K562 (cell line): ENCODE measurements around the gene TMEM143. TPM values are rescaled to one million over a fixed set of nuclear protein-coding genes. Genes with fewer than 3 reads are reported as not detected.

Source experiments
- ARNT ChIP-seq, 2 experiments: fragments of 450-650 bp; IDR thresholded peaks; 2 replicates each; pipeline ENCODE4 v1.6.1; 2016; ENCODE audit warnings: mild to moderate bottlenecking in 1 of 2
- ATF2 ChIP-seq: sonication (generic); formaldehyde crosslinking; IDR thresholded peaks from 2 replicates; pipeline ENCODE4 v1.8.1; 2022; ENCODE audit warnings: missing genetic modification reagents
- CBX1 ChIP-seq: sonication (generic); IDR thresholded peaks from 2 replicates; pipeline ENCODE4 v1.6.1; 2016; ENCODE audit warnings: antibody characterized with exemption, low read depth, mild to moderate bottlenecking
- CXXC5 ChIP-seq: fragments of 250-450 bp; sonication (Bioruptor Pico); IDR thresholded peaks from 2 replicates; pipeline ENCODE4 v1.8.0; 2022; ENCODE audit warnings: inconsistent platforms, mild to moderate bottlenecking, moderate library complexity
- HDAC1 ChIP-seq, 2 experiments: fragments of 450-650 bp; IDR thresholded peaks; 2 replicates each; pipeline ENCODE4 v1.6.1; 2016 to 2017; ENCODE audit warnings: inconsistent platforms in 1 of 2, mild to moderate bottlenecking in 1 of 2, moderate library complexity in 1 of 2
- HDAC2 ChIP-seq: fragments of 450-650 bp; IDR thresholded peaks from 2 replicates; pipeline ENCODE4 v1.6.1; 2016; ENCODE audit warnings: mild to moderate bottlenecking
- HDGF ChIP-seq: fragments of 450-650 bp; IDR thresholded peaks from 2 replicates; pipeline ENCODE4 v1.6.1; 2016
- HOMEZ ChIP-seq: fragments of 250-450 bp; sonication (Bioruptor Pico); IDR thresholded peaks from 2 replicates; pipeline ENCODE4 v1.4.0; 2020; ENCODE audit warnings: mild to moderate bottlenecking, moderate library complexity
- KDM1A ChIP-seq, 2 experiments: fragments of 450-650 bp; IDR thresholded peaks; 2 replicates each; pipeline ENCODE4 v1.6.1; 2016; ENCODE audit warnings: mild to moderate bottlenecking in 2 of 2
- LEF1 ChIP-seq: fragments of 450-650 bp; IDR thresholded peaks from 2 replicates; pipeline ENCODE4 v1.6.1; 2016; ENCODE audit warnings: mild to moderate bottlenecking
- MIER1 ChIP-seq: fragments of 450-650 bp; IDR thresholded peaks from 2 replicates; pipeline ENCODE4 v1.6.1; 2016; ENCODE audit warnings: antibody characterized with exemption, mild to moderate bottlenecking, low read depth
- MTA3 ChIP-seq: fragments of 450-650 bp; formaldehyde crosslinking; IDR thresholded peaks from 2 replicates; pipeline ENCODE4 v1.6.1; 2017; ENCODE audit warnings: mild to moderate bottlenecking, borderline replicate concordance
- PCBP1 ChIP-seq: fragments of 200-400 bp; formaldehyde crosslinking; IDR thresholded peaks from 2 replicates; pipeline ENCODE4 v1.6.1; 2018; ENCODE audit warnings: mild to moderate bottlenecking, low read depth, low read length; ENCODE audit not compliant: poor library complexity, severe bottlenecking
- PCBP2 ChIP-seq: fragments of 200-400 bp; formaldehyde crosslinking; IDR thresholded peaks from 2 replicates; pipeline ENCODE4 v1.6.1; 2018; ENCODE audit warnings: low read length, low read depth, mild to moderate bottlenecking, moderate library complexity; ENCODE audit not compliant: poor library complexity, severe bottlenecking
- PHB ChIP-seq: fragments of 250-450 bp; sonication (Bioruptor Pico); IDR thresholded peaks from 2 replicates; pipeline ENCODE4 v1.5.0; 2021
- PHF8 ChIP-seq: fragments of 200-600 bp; sonication (generic); IDR thresholded peaks from 2 replicates; pipeline ENCODE4 v1.6.1; 2012; ENCODE audit warnings: mixed run types, mild to moderate bottlenecking, inconsistent platforms, low read length, moderate library complexity, borderline replicate concordance
- RBFOX2 ChIP-seq: fragments of 200-400 bp; formaldehyde crosslinking; IDR thresholded peaks from 2 replicates; pipeline ENCODE4 v1.6.1; 2017; ENCODE audit warnings: low read depth, mild to moderate bottlenecking, low read length, moderate library complexity
- SREBF1 ChIP-seq: fragments of 150-350 bp; IDR thresholded peaks from 2 replicates; pipeline ENCODE4 v1.6.1; 2014; ENCODE audit warnings: antibody characterized with exemption, low read depth, low read length, borderline replicate concordance
- XRCC4 ChIP-seq: IDR thresholded peaks from one replicate; pipeline ENCODE4 v1.6.1; 2011; ENCODE audit not compliant: insufficient read depth, insufficient read length; ENCODE audit errors: extremely low read depth
- ZNF140 ChIP-seq: fragments of 250-450 bp; sonication (Bioruptor Pico); IDR thresholded peaks from 2 replicates; pipeline ENCODE4 v1.8.0; 2021; ENCODE audit warnings: moderate library complexity, mild to moderate bottlenecking, inconsistent platforms
- polyA plus RNA-seq, 8 experiments: library from polyadenylated mRNA; depleted of rRNA in 4 of 8; stranded (reverse) in 5 of 8; unstranded in 3 of 8; fragments of >200 nt; fragmentation: Nextera tagmentation in 2 of 8; fragmentation: Illumina TruSeq in 1 of 8; extraction: Ambion mirVana in 2 of 8; extraction: Trizol in 1 of 8; gene quantifications; 2 replicates each; pipeline versions ENCODE4 v1.2.1 to v1.2.3, GENCODE V29; 2011 to 2014; ENCODE audit warnings: inconsistent platforms in 1 of 8, missing spikeins in 1 of 8
- total RNA-seq, 7 experiments: library from RNA; depleted of rRNA in 6 of 7; stranded (reverse); fragments of >200 nt in 6 of 7; fragmentation: Illumina TruSeq in 2 of 7; extraction: Trizol in 2 of 7; gene quantifications; 2 replicates each; pipeline versions ENCODE4 v1.2.1 to v1.2.3, GENCODE V29; 2011 to 2021; ENCODE audit warnings: low replicate concordance in 1 of 7
- TF ChIP-seq, protein P1 (sequence below): sonication (generic); formaldehyde crosslinking; IDR thresholded peaks from 2 replicates; pipeline ENCODE4 v1.8.0; 2022; ENCODE audit warnings: mild to moderate bottlenecking, low read depth, missing genetic modification reagents
- TF ChIP-seq, protein P2 (sequence below): fragments of 450-650 bp; IDR thresholded peaks from 2 replicates; pipeline ENCODE4 v1.6.1; 2018; ENCODE audit not compliant: partially characterized antibody

TMEM143 gene
- total and polyA plus RNA-seq, 9 of the 15 experiments (the other 6 are each of a cell fraction or from before 2014, with no cell fraction given) = 0.66 to 8.8 (median 4.3) TPM

DNA sequence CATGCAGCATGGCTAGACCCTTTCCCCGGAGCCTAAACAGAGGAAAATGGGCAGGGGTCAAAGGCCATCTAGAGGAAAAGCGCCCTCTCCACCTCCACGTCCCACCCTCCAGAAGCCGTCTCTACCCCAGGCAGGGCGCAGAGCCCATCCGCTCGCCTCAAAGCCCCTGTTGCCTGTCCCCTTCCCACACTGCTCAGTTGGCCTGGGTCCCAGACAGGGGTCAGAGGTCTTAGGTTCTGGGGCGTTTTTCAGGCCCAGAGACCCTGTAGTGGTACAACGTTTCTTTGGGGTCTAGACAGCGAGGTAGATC lies 285 bp downstream of the TMEM143 start (continued):
- TF ChIP-seq, protein P1, sequence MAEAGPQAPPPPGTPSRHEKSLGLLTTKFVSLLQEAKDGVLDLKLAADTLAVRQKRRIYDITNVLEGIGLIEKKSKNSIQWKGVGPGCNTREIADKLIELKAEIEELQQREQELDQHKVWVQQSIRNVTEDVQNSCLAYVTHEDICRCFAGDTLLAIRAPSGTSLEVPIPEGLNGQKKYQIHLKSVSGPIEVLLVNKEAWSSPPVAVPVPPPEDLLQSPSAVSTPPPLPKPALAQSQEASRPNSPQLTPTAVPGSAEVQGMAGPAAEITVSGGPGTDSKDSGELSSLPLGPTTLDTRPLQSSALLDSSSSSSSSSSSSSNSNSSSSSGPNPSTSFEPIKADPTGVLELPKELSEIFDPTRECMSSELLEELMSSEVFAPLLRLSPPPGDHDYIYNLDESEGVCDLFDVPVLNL (CRISPR knock-in tag) = 0 out of 2 replicates have a peak, but pooled peaks have one; percentile 1
- no peak for TF ChIP-seq CBX1
- TF ChIP-seq KDM1A (IDR thresholded peaks at IDR 0.05) = no peak
- TF ChIP-seq HDAC2 = 0 out of 2 replicates have a peak, but pooled peaks have one; percentile 12
- 0 out of 2 replicates have a peak, but pooled peaks have one; percentile 56 for TF ChIP-seq HDGF
- no peak for TF ChIP-seq PCBP1
- no peak for TF ChIP-seq HOMEZ (CRISPR knock-in tag)
- no peak for TF ChIP-seq SREBF1
- no peak for TF ChIP-seq CXXC5 (CRISPR knock-in tag)
- TF ChIP-seq ZNF140 = no peak
- TF ChIP-seq XRCC4 = no peak
- no peak for TF ChIP-seq ATF2 (CRISPR knock-in tag)
- TF ChIP-seq, protein P2, sequence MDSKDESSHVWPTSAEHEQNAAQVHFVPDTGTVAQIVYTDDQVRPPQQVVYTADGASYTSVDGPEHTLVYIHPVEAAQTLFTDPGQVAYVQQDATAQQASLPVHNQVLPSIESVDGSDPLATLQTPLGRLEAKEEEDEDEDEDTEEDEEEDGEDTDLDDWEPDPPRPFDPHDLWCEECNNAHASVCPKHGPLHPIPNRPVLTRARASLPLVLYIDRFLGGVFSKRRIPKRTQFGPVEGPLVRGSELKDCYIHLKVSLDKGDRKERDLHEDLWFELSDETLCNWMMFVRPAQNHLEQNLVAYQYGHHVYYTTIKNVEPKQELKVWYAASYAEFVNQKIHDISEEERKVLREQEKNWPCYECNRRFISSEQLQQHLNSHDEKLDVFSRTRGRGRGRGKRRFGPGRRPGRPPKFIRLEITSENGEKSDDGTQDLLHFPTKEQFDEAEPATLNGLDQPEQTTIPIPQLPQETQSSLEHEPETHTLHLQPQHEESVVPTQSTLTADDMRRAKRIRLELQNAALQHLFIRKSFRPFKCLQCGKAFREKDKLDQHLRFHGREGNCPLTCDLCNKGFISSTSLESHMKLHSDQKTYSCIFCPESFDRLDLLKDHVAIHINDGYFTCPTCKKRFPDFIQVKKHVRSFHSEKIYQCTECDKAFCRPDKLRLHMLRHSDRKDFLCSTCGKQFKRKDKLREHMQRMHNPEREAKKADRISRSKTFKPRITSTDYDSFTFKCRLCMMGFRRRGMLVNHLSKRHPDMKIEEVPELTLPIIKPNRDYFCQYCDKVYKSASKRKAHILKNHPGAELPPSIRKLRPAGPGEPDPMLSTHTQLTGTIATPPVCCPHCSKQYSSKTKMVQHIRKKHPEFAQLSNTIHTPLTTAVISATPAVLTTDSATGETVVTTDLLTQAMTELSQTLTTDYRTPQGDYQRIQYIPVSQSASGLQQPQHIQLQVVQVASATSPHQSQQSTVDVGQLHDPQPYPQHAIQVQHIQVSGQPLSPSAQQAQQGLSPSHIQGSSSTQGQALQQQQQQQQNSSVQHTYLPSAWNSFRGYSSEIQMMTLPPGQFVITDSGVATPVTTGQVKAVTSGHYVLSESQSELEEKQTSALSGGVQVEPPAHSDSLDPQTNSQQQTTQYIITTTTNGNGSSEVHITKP = peak; percentile 24
- TF ChIP-seq LEF1 = no peak
- no peak for TF ChIP-seq PCBP2
- TF ChIP-seq PHB = peak; percentile 32; the same call in 1 of the 2 replicates
- TF ChIP-seq MTA3 = no peak
- peak; percentile 68; the same call in 1 of the 2 replicates for TF ChIP-seq PHF8
- TF ChIP-seq ARNT (IDR thresholded peaks at IDR 0.05) = no peak
- peak; percentile 68 for TF ChIP-seq RBFOX2
- TF ChIP-seq MIER1 = no peak
- peak in 1 of 2 experiments; percentile 62; a peak in 1 of 4 replicates for TF ChIP-seq HDAC1 (IDR thresholded peaks at IDR 0.05)
